IMR-90 (cell line): ENCODE data around the gene TENM4. TPM values are rescaled to one million over a fixed set of nuclear protein-coding genes. Genes with fewer than 3 reads are reported as not detected.

ENCODE experiments used
- ATAC-seq: fragments of 200-7000 bp; cut with Tn5 transposase; 2 replicates; pipeline ENCODE4 v1.9.1; 2020; ENCODE audit warnings: low read depth, mild to moderate bottlenecking, moderate library complexity
- BruUV-seq: library from RNA; stranded (reverse); fragments of 400-500 nt; replicated peaks from 2 replicates; lab custom pipeline; 2021; lab: Mats Ljungman, UMichigan
- CTCF ChIA-PET: fragments of 300-600 bp; formaldehyde crosslinking; extraction: SDS; loops from one replicate; lab custom pipeline; 2021; ENCODE audit warnings: antibody characterized with exemption; lab: Yijun Ruan, JAX
- POLR2A ChIA-PET: fragments of 300-600 bp; sonication (Branson Sonifier 250); formaldehyde crosslinking; loops from one replicate; lab custom pipeline; 2022; ENCODE audit warnings: antibody characterized with exemption; ENCODE audit not compliant: unreplicated experiment; lab: Charles Lee
- DNase-seq: peaks from one replicate; pipeline ENCODE4 v3.0.0; 2013
- H2AFZ ChIP-seq: replicated peaks from 2 replicates; pipeline ENCODE3; 2013; ENCODE audit warnings: low read length, mild to moderate bottlenecking; ENCODE audit not compliant: poor library complexity
- H2AK5ac ChIP-seq: 2 replicates; pipeline ENCODE4 v1.6.1; 2013; ENCODE audit warnings: low read depth, low read length, inconsistent platforms
- H2AK9ac ChIP-seq: replicated peaks from 2 replicates; pipeline ENCODE3; 2013; ENCODE audit warnings: mild to moderate bottlenecking, low read depth, low read length, moderate library complexity; ENCODE audit not compliant: poor library complexity
- H2BK120ac ChIP-seq: 2 replicates; pipeline ENCODE4 v1.6.1; 2013; ENCODE audit warnings: low read depth, low read length, inconsistent platforms
- H2BK15ac ChIP-seq: 3 replicates; pipeline ENCODE4 v1.6.1; 2013; ENCODE audit warnings: low read depth, low read length, inconsistent platforms
- H2BK20ac ChIP-seq: 2 replicates; pipeline ENCODE4 v1.6.1; 2013; ENCODE audit warnings: low read depth, mild to moderate bottlenecking, inconsistent platforms, low read length, moderate library complexity
- H2BK5ac ChIP-seq: 2 replicates; pipeline ENCODE4 v1.6.1; 2013; ENCODE audit warnings: mild to moderate bottlenecking, low read depth, low read length, inconsistent platforms; ENCODE audit not compliant: poor library complexity, severe bottlenecking
- H3K14ac ChIP-seq: replicated peaks from 2 replicates; pipeline ENCODE4 v1.6.1; 2013; ENCODE audit warnings: low read depth, low read length, inconsistent platforms
- H3K18ac ChIP-seq: 2 replicates; pipeline ENCODE4 v1.6.1; 2013; ENCODE audit warnings: low read depth, low read length, control low read depth
- H3K23ac ChIP-seq: 2 replicates; pipeline ENCODE4 v1.6.1; 2013; ENCODE audit warnings: low read depth, low read length, inconsistent platforms
- H3K27ac ChIP-seq: 2 replicates; pipeline ENCODE4 v1.5.1; 2013; ENCODE audit warnings: mild to moderate bottlenecking, control low read depth, low read length; ENCODE audit not compliant: insufficient read depth
- H3K27me3 ChIP-seq: 2 replicates; pipeline ENCODE4 v1.6.1; 2013; ENCODE audit warnings: low read length; ENCODE audit not compliant: control insufficient read depth, insufficient read depth
- H3K36me3 ChIP-seq: 2 replicates; pipeline ENCODE4 v1.6.1; 2013; ENCODE audit warnings: low read length, mixed read lengths; ENCODE audit not compliant: control insufficient read depth, insufficient read depth
- H3K4ac ChIP-seq: 2 replicates; pipeline ENCODE4 v1.6.1; 2013; ENCODE audit warnings: low read depth, low read length, inconsistent platforms
- H3K4me1 ChIP-seq: 2 replicates; pipeline ENCODE4 v1.6.1; 2013; ENCODE audit warnings: low read length, mixed read lengths; ENCODE audit not compliant: control insufficient read depth, insufficient read depth
- H3K4me2 ChIP-seq: 2 replicates; pipeline ENCODE4 v1.6.1; 2013; ENCODE audit warnings: low read depth, mild to moderate bottlenecking, control low read depth, low read length, moderate library complexity
- H3K4me3 ChIP-seq: 2 replicates; pipeline ENCODE4 v1.5.1; 2013; ENCODE audit warnings: low read depth, mild to moderate bottlenecking, control low read depth, low read length, moderate library complexity; ENCODE audit not compliant: insufficient read depth
- H3K56ac ChIP-seq: 2 replicates; pipeline ENCODE4 v1.6.1; 2013; ENCODE audit warnings: low read length, inconsistent platforms; ENCODE audit not compliant: insufficient read depth; ENCODE audit errors: extremely low read depth
- H3K79me1 ChIP-seq, 2 experiments: 2 replicates each; pipeline ENCODE4 v1.6.1; 2013; ENCODE audit warnings: low read length in 2 of 2, inconsistent platforms in 1 of 2, low read depth in 1 of 2
- H3K9ac ChIP-seq: 2 replicates; pipeline ENCODE4 v1.6.1; 2013; ENCODE audit warnings: low read depth, low read length, control low read depth
- H3K9me1 ChIP-seq: 2 replicates; pipeline ENCODE4 v1.6.1; 2013; ENCODE audit warnings: low read length, inconsistent platforms; ENCODE audit not compliant: insufficient read depth
- H3K9me3 ChIP-seq: 2 replicates; pipeline ENCODE4 v1.6.1; 2013; ENCODE audit warnings: low read length; ENCODE audit not compliant: control insufficient read depth, insufficient read depth
- H4K20me1 ChIP-seq: 2 replicates; pipeline ENCODE4 v1.6.1; 2013; ENCODE audit warnings: low read length, inconsistent platforms; ENCODE audit not compliant: insufficient read depth
- H4K5ac ChIP-seq: 2 replicates; pipeline ENCODE4 v1.6.1; 2013; ENCODE audit warnings: mild to moderate bottlenecking, low read depth, low read length, control low read depth
- H4K8ac ChIP-seq, 2 experiments: 2 replicates each; pipeline ENCODE4 v1.6.1; 2013; ENCODE audit warnings: low read depth in 2 of 2, low read length in 2 of 2, control low read depth in 1 of 2, inconsistent platforms in 1 of 2
- H4K91ac ChIP-seq: 2 replicates; pipeline ENCODE4 v1.6.1; 2013; ENCODE audit warnings: low read depth, low read length, inconsistent platforms; ENCODE audit not compliant: insufficient read depth
- NFE2L2 ChIP-seq: fragments of 150-350 bp; IDR thresholded peaks from 2 replicates; pipeline ENCODE4 v1.6.1; 2016; ENCODE audit warnings: low read depth, mild to moderate bottlenecking, low read length
- WGBS, 2 experiments: methylation state at CpG; one replicate each; pipeline versions ENCODE4 v1.1.5 to v1.1.7; 2013; ENCODE audit warnings: missing lambda C conversion rate in 2 of 2; ENCODE audit not compliant: insufficient read length in 1 of 2; ENCODE audit errors: extremely low coverage in 2 of 2; 5-methylcytosine and 5-hydroxymethylcytosine counted together
- dilution Hi-C: fragments of 300-500 bp; cut with HindIII; formaldehyde crosslinking; loops from one replicate; pipeline ENCODE4 v1.14.3; 2018; ENCODE audit warnings: low sequenced_read_pairs; ENCODE audit not compliant: unreplicated experiment
- in situ Hi-C: fragments of 300-500 bp; cut with MboI; formaldehyde crosslinking; loops from 3 replicates; pipeline ENCODE4 v1.14.3; 2019; ENCODE audit warnings: low sequenced_read_pairs, inconsistent platforms, mixed read lengths
- intact Hi-C: fragments of 100-400 bp; cut with micrococcal nuclease; formaldehyde crosslinking; loops from 2 replicates; pipeline ENCODE4 v1.10.0; 2022
- polyA plus RNA-seq, 3 experiments: library from polyadenylated mRNA; depleted of rRNA; stranded (reverse); fragments of >200 nt; gene quantifications; 2 replicates each; pipeline ENCODE4 v1.2.3, GENCODE V29; 2012; ENCODE audit warnings: low replicate concordance in 1 of 3
- total RNA-seq: library from RNA; depleted of rRNA; stranded (reverse); fragments of >200 nt; gene quantifications from 2 replicates; pipeline ENCODE4 v1.2.3, GENCODE V29; 2012

Gene TENM4
- total and polyA plus RNA-seq, 2 of the 4 experiments (the other 2 are of a cell fraction) = 7.4 to 9.0 TPM

GRCh38 chr11:78902771-78903507, 537.9 kb downstream of the TENM4 start:
- Histone ChIP-seq H3K18ac (no peak overlapping the region), H4K20me1 (no peaks in the 10 kb centered on the region), H3K9me1 (no peaks in the 10 kb centered on the region; the same call in 1 of the 2 replicates), H4K5ac (no peak overlapping the region), H3K4me2 (no peak overlapping the region), H3K79me1 (no peaks in the 10 kb centered on the region), H2BK20ac (no peak overlapping the region), H2BK15ac (no peak overlapping the region), H2AK5ac (no peak overlapping the region), H3K4me3 (no peak overlapping the region), H2AFZ (no peak overlapping the region), H3K36me3 (no peaks in the 10 kb centered on the region; the same call in 1 of the 2 replicates), H3K23ac (no peak overlapping the region), H3K9me3 (no peaks in the 10 kb centered on the region), H3K9ac (no peak overlapping the region), H3K14ac (no peak overlapping the region), H3K4ac (no peak overlapping the region), H4K91ac (no peak overlapping the region), H2BK120ac (no peak overlapping the region), H3K27me3 (no peaks in the 10 kb centered on the region), H3K4me1 (no peaks in the 10 kb centered on the region), H2AK9ac (no peak overlapping the region), H3K56ac (no peak overlapping the region), H3K27ac (no peak overlapping the region), H2BK5ac (no peak overlapping the region), H4K8ac (no peak overlapping the region)
- TF ChIP-seq NFE2L2 = no peak
- ATAC-seq (no peak), DNase-seq (no peak)
- intact Hi-C loops (no loop called here), dilution Hi-C loops (no loop called here), in situ Hi-C loops (no loop called here)
- ChIA-PET POLR2A (no interaction called here), CTCF (no interaction called here)
- no TSS peak for BruUV-seq
- 100% methylated on average over 1 of the region's 43 CpGs; no CpG with 5 or more reads in 1 of the 2 experiments for WGBS, 2 experiments
